Measurements from ENCODE around the gene LYPLA2.

Gene LYPLA2

GRCh38 chr1:23798662-23799142, 7.8 kb downstream of the LYPLA2 start:
- peaks cover 37% of the 10 kb centered on the region for H3K36me3 ChIP-seq (replicated peaks)
- peak; percentile 36 for TF ChIP-seq CTCF (IDR thresholded peaks at IDR 0.05; ENCODE audit: low read depth, low read length, missing control alignments)
- in situ Hi-C loops (cut with HindIII; ENCODE audit: low pct_ligation_motif_present, low sequenced_read_pairs) = no loop called here

GRCh38 chr1:23799255-23799569, 8.3 kb downstream of the LYPLA2 start:
- DNase-seq = no peak
- in situ Hi-C loops (cut with HindIII; ENCODE audit: low pct_ligation_motif_present, low sequenced_read_pairs) = no loop called here
- no peaks in the 10 kb centered on the region for H3K27me3 ChIP-seq (replicated peaks)
- no peak for TF ChIP-seq CTCF (IDR thresholded peaks at IDR 0.05; ENCODE audit: low read depth, low read length, missing control alignments)
- no peak overlapping the region for H3K27ac ChIP-seq
- H3K4me3 ChIP-seq (ENCODE audit: low read depth, low read length) = peak overlapping the region; percentile 86
- peaks cover 34% of the 10 kb centered on the region for H3K36me3 ChIP-seq (replicated peaks)

More at GRCh38 chr1:23798662-23799142, 7.8 kb downstream of the LYPLA2 start:
- Histone ChIP-seq H3K27ac (no peak overlapping the region), H3K27me3 (replicated peaks) (no peaks in the 10 kb centered on the region), H3K4me3 (ENCODE audit: low read depth, low read length) (no peak overlapping the region)
- DNase-seq = no peak

GRCh38 chr1:23799570-23800399, 8.8 kb downstream of the LYPLA2 start:
- no peak for TF ChIP-seq CTCF (IDR thresholded peaks at IDR 0.05; ENCODE audit: low read depth, low read length, missing control alignments)
- DNase-seq = no peak

GRCh38 chr1:23800400-23801337, 9.7 kb downstream of the LYPLA2 start, which contains the start of gene GALE:
Gene GALE, minus strand, starts transcription at chr1:23800754. Its CDS starts 1,747 bp downstream, at chr1:23799007.
- peaks cover 25% of the 10 kb centered on the region for H3K36me3 ChIP-seq (replicated peaks)
- peak; percentile 91 for DNase-seq
- H3K27me3 ChIP-seq (replicated peaks) = no peaks in the 10 kb centered on the region
- in situ Hi-C loops (cut with HindIII; ENCODE audit: low pct_ligation_motif_present, low sequenced_read_pairs) = no loop called here
- H3K27ac ChIP-seq = peak within 1 kb of the TSS; percentile 51
- H3K4me3 ChIP-seq (ENCODE audit: low read depth, low read length) = peak within 1 kb of the TSS; percentile 86
- TF ChIP-seq CTCF (IDR thresholded peaks at IDR 0.05; ENCODE audit: low read depth, low read length, missing control alignments) = peak; percentile 24

More at GRCh38 chr1:23799570-23800399, 8.8 kb downstream of the LYPLA2 start:
- Histone ChIP-seq H3K36me3 (replicated peaks) (peaks cover 29% of the 10 kb centered on the region), H3K27ac (peak overlapping the region; percentile 51), H3K27me3 (replicated peaks) (no peaks in the 10 kb centered on the region), H3K4me3 (ENCODE audit: low read depth, low read length) (peak overlapping the region; percentile 86)
- in situ Hi-C loops (cut with HindIII; ENCODE audit: low pct_ligation_motif_present, low sequenced_read_pairs) = no loop called here

- no peak for TF ChIP-seq CTCF (IDR thresholded peaks at IDR 0.05; ENCODE audit: low read depth, low read length, missing control alignments)
- H3K36me3 ChIP-seq (replicated peaks) = peaks cover 21% of the 10 kb centered on the region
- no peaks in the 10 kb centered on the region for H3K27me3 ChIP-seq (replicated peaks)
- in situ Hi-C loops (cut with HindIII; ENCODE audit: low pct_ligation_motif_present, low sequenced_read_pairs) = no loop called here
- DNase-seq = no peak
- peak overlapping the region; percentile 86 for H3K4me3 ChIP-seq (ENCODE audit: low read depth, low read length)
- no peak overlapping the region for H3K27ac ChIP-seq
Measured at GRCh38 chr1:23801338-23801748, 10.4 kb downstream of the LYPLA2 start.
